ENCODE measurements around the gene MAGEA11. TPM values are rescaled to one million over a fixed set of nuclear protein-coding genes. Genes with fewer than 3 reads are reported as not detected.

Gene MAGEA11
- total RNA-seq, 2 experiments from 2014 or later = not detected

DNA sequence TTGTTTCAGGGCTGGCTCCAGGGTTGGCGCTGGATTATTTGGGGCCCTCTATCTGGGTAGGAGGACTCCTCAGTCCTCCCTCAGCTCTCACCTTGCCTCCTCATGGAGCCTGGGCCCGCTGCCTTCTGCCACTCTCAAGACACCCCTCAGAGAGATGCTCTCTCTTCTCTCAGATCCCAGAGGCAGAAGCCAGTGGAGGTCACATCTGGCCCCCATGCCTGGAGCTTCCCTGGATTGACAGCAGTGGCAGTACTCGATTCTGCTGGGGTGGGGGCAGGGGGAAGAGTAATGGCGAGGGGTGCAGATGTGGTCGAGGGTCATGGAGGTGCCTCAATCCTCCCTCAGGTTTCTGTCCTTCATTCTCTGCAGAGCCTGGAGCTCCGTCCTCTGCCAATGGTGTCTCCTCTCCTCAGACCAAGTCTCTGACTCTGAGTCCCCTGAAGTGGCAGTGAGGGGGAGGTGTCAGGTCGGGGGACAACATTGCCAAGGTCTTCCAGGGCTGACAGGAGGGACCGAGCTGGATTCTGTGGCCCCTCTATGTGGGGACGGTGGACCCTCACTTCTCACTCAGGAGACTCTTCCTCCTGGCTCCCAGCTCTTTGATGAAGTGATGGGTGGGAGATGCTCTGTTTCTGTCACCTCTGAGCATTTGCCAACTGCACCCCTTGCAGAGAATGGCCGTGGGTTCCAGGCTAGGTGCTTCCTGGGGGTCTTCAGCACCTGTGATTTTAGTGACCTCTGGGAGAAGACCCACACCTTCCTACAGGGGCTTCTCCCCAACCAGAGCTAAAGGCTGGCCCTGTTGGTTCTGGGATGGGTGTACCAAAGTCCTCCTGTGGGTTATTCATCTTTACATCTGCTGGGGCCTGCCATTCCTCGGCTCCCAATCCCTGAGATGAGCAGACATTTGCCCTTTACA lies 51.1 kb downstream of the MAGEA11 start:
- CTCF ChIA-PET = interaction anchor here (0.6 kb wide), 2 partner anchors 10 to 234 kb away, joined by 3 to 5 read pairs; no protein-coding TSS in a partner anchor
- no peak for DNase-seq
- H3K27ac Mint-ChIP-seq = no peak overlapping the region
- intact Hi-C loops (cut with micrococcal nuclease) = no loop called here
- H3K27me3 Mint-ChIP-seq (ENCODE audit: low read depth) = no peaks in the 10 kb centered on the region
- H3K9me3 Mint-ChIP-seq = no peaks in the 10 kb centered on the region
- H3K4me3 Mint-ChIP-seq = no peak overlapping the region
- no peaks in the 10 kb centered on the region for H3K4me1 Mint-ChIP-seq (ENCODE audit: low read depth)
- H3K36me3 Mint-ChIP-seq (ENCODE audit: low read depth) = no peaks in the 10 kb centered on the region

Other genes starting within 250 kb of the MAGEA11 start
- gene IDS, start 206.8 kb upstream of the MAGEA11 start, total RNA-seq = 10 to 100 TPM; 39.9 to 43.1 TPM
- 10 to 100 TPM; 14.7 to 16.2 TPM for gene EOLA1, start 171.0 kb upstream of the MAGEA11 start, total RNA-seq
- not detected for gene HSFX3, start 162.1 kb upstream of the MAGEA11 start, total RNA-seq
- gene MAGEA9B, start 124.6 kb upstream of the MAGEA11 start, total RNA-seq = not detected
- gene HSFX2, start 116.7 kb upstream of the MAGEA11 start, total RNA-seq = not detected
- gene TMEM185A, start 80.3 kb upstream of the MAGEA11 start, total RNA-seq = 1 to 10 TPM; 7.2 to 7.5 TPM
- under 1 TPM; 0.10 to 0.27 TPM for gene HSFX1, start 62.0 kb downstream of the MAGEA11 start, total RNA-seq
- gene MAGEA9, start 69.9 kb downstream of the MAGEA11 start, total RNA-seq = not detected
- gene MAGEA8, start 169.1 kb downstream of the MAGEA11 start, total RNA-seq = not detected
- gene HSFX4, start 217.5 kb downstream of the MAGEA11 start, total RNA-seq = not detected
- 10 to 100 TPM; 28.1 to 28.4 TPM for gene EOLA2, start 226.4 kb downstream of the MAGEA11 start, total RNA-seq